Measurements from ENCODE around the gene BAG2. TPM values are rescaled to one million over a fixed set of nuclear protein-coding genes. Genes with fewer than 3 reads are reported as not detected.

BAG2 gene
- total and polyA plus RNA-seq, 2 of the 13 experiments (the other 11 are each of a cell fraction or from before 2014, with no cell fraction given), result 5.7 to 15.1 TPM

DNA sequence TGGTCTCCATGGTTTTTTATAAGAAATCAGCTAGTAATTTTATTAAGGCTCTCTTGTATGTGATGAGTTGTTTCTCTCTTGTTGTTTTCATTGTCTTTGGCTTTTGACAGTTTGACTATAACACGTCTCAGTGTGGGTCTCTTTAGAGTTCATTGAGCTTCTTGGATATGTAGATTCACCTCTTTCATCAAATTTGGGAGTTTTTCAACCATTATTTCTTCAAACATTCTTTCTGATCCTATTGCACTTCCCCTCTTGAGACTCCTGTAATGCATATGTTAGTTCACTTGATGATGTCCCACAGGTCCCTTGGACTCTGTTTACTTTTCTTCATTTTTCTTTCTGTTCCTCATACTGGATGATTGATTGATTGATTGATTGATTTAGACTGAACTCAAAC lies 7.0 kb upstream of the BAG2 start:
- ChIA-PET POLR2A (no interaction called here), CTCF (ENCODE audit: low intra/inter-chr PET ratio, low total read pairs) (no interaction called here)
- Histone ChIP-seq H3K4me1 (ENCODE audit: insufficient read depth, low read length) (no peaks in the 10 kb centered on the region), H3K79me2 (ENCODE audit: insufficient read depth, low read length) (no peaks in the 10 kb centered on the region), H3K4me3 (replicated peaks in 1 of 3; ENCODE audit: insufficient read depth in 1 of 3, low read depth in 2 of 3, low read length in 3 of 3) (no peak overlapping the region), H3K36me3 (replicated peaks in 1 of 2; ENCODE audit: control insufficient read depth in 1 of 2, insufficient read depth in 2 of 2, low read length in 2 of 2) (peaks cover 3 to 17% of the 10 kb centered on the region in 2 experiments; a peak in 4 of 5 replicates), H3K4me2 (ENCODE audit: low read depth, low read length) (no peak overlapping the region), H2AFZ (ENCODE audit: low read length) (no peak overlapping the region), H4K20me1 (ENCODE audit: insufficient read depth, low read length) (no peaks in the 10 kb centered on the region), H3K27ac (ENCODE audit: extremely low read length, insufficient read depth, low read length) (no peak overlapping the region), H3K27me3 (ENCODE audit: control insufficient read depth in 1 of 2, insufficient read depth in 2 of 2, low read length in 2 of 2) (no peaks in the 10 kb centered on the region), H3K9me3 (ENCODE audit: low read length) (no peaks in the 10 kb centered on the region), H3K9ac (ENCODE audit: insufficient read depth, low read depth, low read length) (no peak overlapping the region)
- FAIRE-seq, result no peak
- TF ChIP-seq ZC3H4 (CRISPR knock-in tag; IDR thresholded peaks at IDR 0.05; ENCODE audit: borderline replicate concordance), result no peak
- TF ChIP-seq, protein P1, sequence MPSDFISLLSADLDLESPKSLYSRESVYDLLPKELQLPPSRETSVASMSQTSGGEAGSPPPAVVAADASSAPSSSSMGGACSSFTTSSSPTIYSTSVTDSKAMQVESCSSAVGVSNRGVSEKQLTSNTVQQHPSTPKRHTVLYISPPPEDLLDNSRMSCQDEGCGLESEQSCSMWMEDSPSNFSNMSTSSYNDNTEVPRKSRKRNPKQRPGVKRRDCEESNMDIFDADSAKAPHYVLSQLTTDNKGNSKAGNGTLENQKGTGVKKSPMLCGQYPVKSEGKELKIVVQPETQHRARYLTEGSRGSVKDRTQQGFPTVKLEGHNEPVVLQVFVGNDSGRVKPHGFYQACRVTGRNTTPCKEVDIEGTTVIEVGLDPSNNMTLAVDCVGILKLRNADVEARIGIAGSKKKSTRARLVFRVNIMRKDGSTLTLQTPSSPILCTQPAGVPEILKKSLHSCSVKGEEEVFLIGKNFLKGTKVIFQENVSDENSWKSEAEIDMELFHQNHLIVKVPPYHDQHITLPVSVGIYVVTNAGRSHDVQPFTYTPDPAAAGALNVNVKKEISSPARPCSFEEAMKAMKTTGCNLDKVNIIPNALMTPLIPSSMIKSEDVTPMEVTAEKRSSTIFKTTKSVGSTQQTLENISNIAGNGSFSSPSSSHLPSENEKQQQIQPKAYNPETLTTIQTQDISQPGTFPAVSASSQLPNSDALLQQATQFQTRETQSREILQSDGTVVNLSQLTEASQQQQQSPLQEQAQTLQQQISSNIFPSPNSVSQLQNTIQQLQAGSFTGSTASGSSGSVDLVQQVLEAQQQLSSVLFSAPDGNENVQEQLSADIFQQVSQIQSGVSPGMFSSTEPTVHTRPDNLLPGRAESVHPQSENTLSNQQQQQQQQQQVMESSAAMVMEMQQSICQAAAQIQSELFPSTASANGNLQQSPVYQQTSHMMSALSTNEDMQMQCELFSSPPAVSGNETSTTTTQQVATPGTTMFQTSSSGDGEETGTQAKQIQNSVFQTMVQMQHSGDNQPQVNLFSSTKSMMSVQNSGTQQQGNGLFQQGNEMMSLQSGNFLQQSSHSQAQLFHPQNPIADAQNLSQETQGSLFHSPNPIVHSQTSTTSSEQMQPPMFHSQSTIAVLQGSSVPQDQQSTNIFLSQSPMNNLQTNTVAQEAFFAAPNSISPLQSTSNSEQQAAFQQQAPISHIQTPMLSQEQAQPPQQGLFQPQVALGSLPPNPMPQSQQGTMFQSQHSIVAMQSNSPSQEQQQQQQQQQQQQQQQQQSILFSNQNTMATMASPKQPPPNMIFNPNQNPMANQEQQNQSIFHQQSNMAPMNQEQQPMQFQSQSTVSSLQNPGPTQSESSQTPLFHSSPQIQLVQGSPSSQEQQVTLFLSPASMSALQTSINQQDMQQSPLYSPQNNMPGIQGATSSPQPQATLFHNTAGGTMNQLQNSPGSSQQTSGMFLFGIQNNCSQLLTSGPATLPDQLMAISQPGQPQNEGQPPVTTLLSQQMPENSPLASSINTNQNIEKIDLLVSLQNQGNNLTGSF (CRISPR knock-in tag; IDR thresholded peaks at IDR 0.05), result no peak
- no peak for TF ChIP-seq ZNF724P (CRISPR knock-in tag; IDR thresholded peaks at IDR 0.05; ENCODE audit: borderline replicate concordance)
- no peak for TF ChIP-seq RARG (CRISPR knock-in tag; IDR thresholded peaks at IDR 0.05; ENCODE audit: low read depth)
- TF ChIP-seq, protein P2, sequence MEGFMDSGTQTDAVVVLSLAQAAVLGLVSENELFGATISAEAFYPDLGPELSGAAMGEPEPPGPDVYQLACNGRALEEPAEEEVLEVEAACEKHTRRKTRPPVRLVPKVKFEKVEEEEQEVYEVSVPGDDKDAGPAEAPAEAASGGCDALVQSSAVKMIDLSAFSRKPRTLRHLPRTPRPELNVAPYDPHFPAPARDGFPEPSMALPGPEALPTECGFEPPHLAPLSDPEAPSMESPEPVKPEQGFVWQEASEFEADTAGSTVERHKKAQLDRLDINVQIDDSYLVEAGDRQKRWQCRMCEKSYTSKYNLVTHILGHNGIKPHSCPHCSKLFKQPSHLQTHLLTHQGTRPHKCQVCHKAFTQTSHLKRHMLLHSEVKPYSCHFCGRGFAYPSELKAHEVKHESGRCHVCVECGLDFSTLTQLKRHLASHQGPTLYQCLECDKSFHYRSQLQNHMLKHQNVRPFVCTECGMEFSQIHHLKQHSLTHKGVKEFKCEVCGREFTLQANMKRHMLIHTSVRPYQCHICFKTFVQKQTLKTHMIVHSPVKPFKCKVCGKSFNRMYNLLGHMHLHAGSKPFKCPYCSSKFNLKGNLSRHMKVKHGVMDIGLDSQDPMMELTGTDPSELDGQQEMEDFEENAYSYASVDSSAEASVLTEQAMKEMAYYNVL (CRISPR knock-in tag; IDR thresholded peaks at IDR 0.05; ENCODE audit: borderline replicate concordance), result no peak
- TF ChIP-seq PCBP2 (optimal IDR thresholded peaks at IDR 0.05; ENCODE audit: low read depth, low read length, poor library complexity, severe bottlenecking), result no peak
- no peak for TF ChIP-seq NFATC3 (CRISPR knock-in tag; IDR thresholded peaks at IDR 0.05)
- no peak for TF ChIP-seq SRSF9 (IDR thresholded peaks at IDR 0.05; ENCODE audit: borderline replicate concordance, insufficient read depth, low read depth, low read length, poor library complexity, severe bottlenecking)
- TF ChIP-seq PHB2 (IDR thresholded peaks at IDR 0.05; ENCODE audit: partially characterized antibody), result no peak
- no peak for TF ChIP-seq ZKSCAN8 (CRISPR knock-in tag; IDR thresholded peaks at IDR 0.05; ENCODE audit: borderline replicate concordance)
- TF ChIP-seq ZSCAN25 (CRISPR knock-in tag; IDR thresholded peaks at IDR 0.05), result no peak
- TF ChIP-seq ZNF33A (CRISPR knock-in tag; IDR thresholded peaks at IDR 0.05; ENCODE audit: borderline replicate concordance), result no peak
- DNase-seq (ENCODE audit: low spot score), result no peak
- 94% methylated on average over 1 of the region's 1 CpG for WGBS (ENCODE audit: low lambda C conversion rate)
- BruUV-seq (replicated peaks), result no TSS peak
- intact Hi-C loops (cut with micrococcal nuclease; ENCODE audit: unreplicated experiment), result no loop called here
- in situ Hi-C loops (cut with HindIII; ENCODE audit: extremely low pct_ligation_motif_present, low pct_unique_long_range_greater_than_20kb), result no loop called here
- no peak for ATAC-seq

All from HepG2 (cell line).